Panc1 (cell line): ENCODE results near the gene TIMM13. TPM values are rescaled to one million over a fixed set of nuclear protein-coding genes. Genes with fewer than 3 reads are reported as not detected.

Experiments used
- ATAC-seq: fragments of 200-7000 bp; cut with Tn5 transposase; 2 replicates; pipeline ENCODE4 v1.9.1; 2020; ENCODE audit warnings: mild to moderate bottlenecking, moderate library complexity
- BruUV-seq: library from RNA; stranded (reverse); fragments of 400-500 nt; replicated peaks from 2 replicates; lab custom pipeline; 2021; lab: Mats Ljungman, UMichigan
- CTCF ChIA-PET: fragments of 300-600 bp; sonication (Branson Sonifier 250); formaldehyde crosslinking; loops from one replicate; lab custom pipeline; 2022; ENCODE audit warnings: antibody characterized with exemption; lab: Charles Lee
- POLR2A ChIA-PET: fragments of 300-600 bp; sonication (Branson Sonifier 250); formaldehyde crosslinking; loops from one replicate; lab custom pipeline; 2022; ENCODE audit warnings: antibody characterized with exemption; lab: Charles Lee
- DNase-seq: peaks from one replicate; pipeline ENCODE4 v3.0.0-alpha.2; 2010; ENCODE audit warnings: low read depth, low spot score
- H3K27ac ChIP-seq: 2 replicates; pipeline ENCODE4 v1.5.1; 2011; ENCODE audit warnings: mild to moderate bottlenecking, low read length, inconsistent platforms
- H3K27me3 ChIP-seq: fragments of 200-500 bp; sonication (Bioruptor generic); 2 replicates; pipeline ENCODE4 v1.6.0; 2014; ENCODE audit warnings: low read length, inconsistent platforms; ENCODE audit not compliant: control insufficient read depth, insufficient read depth
- H3K36me3 ChIP-seq: fragments of 200-500 bp; sonication (Bioruptor generic); 2 replicates; pipeline ENCODE4 v1.5.1; 2014; ENCODE audit warnings: inconsistent platforms, mild to moderate bottlenecking, low read length, moderate library complexity; ENCODE audit not compliant: control insufficient read depth, insufficient read depth
- H3K4me1 ChIP-seq: 2 replicates; pipeline ENCODE4 v1.5.1; 2011; ENCODE audit warnings: inconsistent platforms, mild to moderate bottlenecking, low read length, moderate library complexity; ENCODE audit not compliant: control insufficient read depth, insufficient read depth
- H3K4me3 ChIP-seq, 2 experiments: 2 replicates each; pipeline ENCODE4 v1.5.1; 2011 to 2012; ENCODE audit warnings: low read depth in 2 of 2, low read length in 2 of 2, mild to moderate bottlenecking in 2 of 2, inconsistent platforms in 1 of 2, moderate library complexity in 1 of 2
- H3K9me3 ChIP-seq: fragments of 200-500 bp; sonication (Bioruptor generic); 2 replicates; pipeline ENCODE4 v1.5.1; 2014; ENCODE audit warnings: low read depth, mild to moderate bottlenecking, inconsistent platforms, low read length, moderate library complexity; ENCODE audit not compliant: control insufficient read depth, insufficient read depth
- CTCF ChIP-seq: fragments of 450-650 bp; IDR thresholded peaks from 2 replicates; pipeline ENCODE4 v1.5.1; 2017; ENCODE audit warnings: mild to moderate bottlenecking
- POLR2AphosphoS5 ChIP-seq: IDR thresholded peaks from 2 replicates; pipeline ENCODE4 v1.6.1; 2012; ENCODE audit warnings: mild to moderate bottlenecking, low read depth, low read length, moderate library complexity
- REST ChIP-seq, 2 experiments: IDR thresholded peaks; 2 replicates each; pipeline ENCODE4 v1.6.1; 2011 to 2012; ENCODE audit warnings: low read depth in 2 of 2, control low read depth in 1 of 2, low read length in 1 of 2, mild to moderate bottlenecking in 1 of 2, moderate library complexity in 1 of 2; ENCODE audit not compliant: insufficient read depth in 1 of 2
- SIN3A ChIP-seq: IDR thresholded peaks from 2 replicates; pipeline ENCODE4 v1.6.1; 2012; ENCODE audit warnings: low read depth, mild to moderate bottlenecking, low read length, moderate library complexity, borderline replicate concordance; ENCODE audit not compliant: insufficient read depth
- TCF7L2 ChIP-seq: IDR thresholded peaks from 2 replicates; pipeline ENCODE4 v1.6.1; 2011; ENCODE audit warnings: mild to moderate bottlenecking, low read depth, low read length, inconsistent platforms
- in situ Hi-C: cut with HindIII; loops from 2 replicates; pipeline ENCODE4 v1.10.0; 2016; ENCODE audit warnings: low sequenced_read_pairs, low pct_unique_long_range_greater_than_20kb
- intact Hi-C: fragments of 100-400 bp; cut with micrococcal nuclease; formaldehyde crosslinking; loops from one replicate; pipeline ENCODE4 v1.10.0; 2022; ENCODE audit not compliant: unreplicated experiment
- total RNA-seq: library from RNA; stranded (reverse); gene quantifications from one replicate; pipeline ENCODE4 v1.2.1, GENCODE V29; 2021; ENCODE audit not compliant: unreplicated experiment

Gene TIMM13
- total RNA-seq, 1 experiment from 2014 or later = 128 TPM

- no peak for DNase-seq
- in situ Hi-C loops = no loop called here
- no peak for ATAC-seq
- no peak overlapping the region for H3K27ac ChIP-seq
- TF ChIP-seq REST (IDR thresholded peaks at IDR 0.05; ENCODE audit: insufficient read depth in 1 of 2, low read depth in 2 of 2, low read length in 1 of 2) (no peak), SIN3A (no peak), CTCF (no peak), TCF7L2 (no peak), POLR2AphosphoS5 (no peak)
- no peak overlapping the region for H3K4me3 ChIP-seq
- no peaks in the 10 kb centered on the region for H3K9me3 ChIP-seq
- ChIA-PET CTCF (interaction anchor here (1.2 kb wide), 1 partner anchor 16 kb away, joined by 3 read pairs; no protein-coding TSS in a partner anchor), POLR2A (no interaction called here)
- no peaks in the 10 kb centered on the region for H3K36me3 ChIP-seq
- intact Hi-C loops = no loop called here
- peaks cover 7% of the 10 kb centered on the region; the same call in 1 of the 2 replicates for H3K4me1 ChIP-seq
- no peaks in the 10 kb centered on the region for H3K27me3 ChIP-seq
- BruUV-seq = no TSS peak
Observed at GRCh38 chr19:2381148-2381820, 46.1 kb downstream of the TIMM13 start.

- intact Hi-C loops (no loop called here), in situ Hi-C loops (no loop called here)
- Histone ChIP-seq H3K9me3 (no peaks in the 10 kb centered on the region), H3K4me3 (no peak overlapping the region), H3K27me3 (no peaks in the 10 kb centered on the region), H3K36me3 (no peaks in the 10 kb centered on the region), H3K27ac (no peak overlapping the region), H3K4me1 (peaks cover 4% of the 10 kb centered on the region; the same call in 1 of the 2 replicates)
- POLR2A ChIA-PET = no interaction called here
- DNase-seq (no peak), ATAC-seq (no peak)
- TF ChIP-seq SIN3A (no peak), REST (IDR thresholded peaks at IDR 0.05; ENCODE audit: insufficient read depth in 1 of 2, low read depth in 2 of 2, low read length in 1 of 2) (no peak), TCF7L2 (no peak), POLR2AphosphoS5 (no peak), CTCF (no peak)
- no TSS peak for BruUV-seq
- CTCF ChIA-PET = interaction anchor here (1.2 kb wide), 1 partner anchor 16 kb away, joined by 3 read pairs; no protein-coding TSS in a partner anchor
Observed at GRCh38 chr19:2380567-2380966, 46.8 kb downstream of the TIMM13 start.
